Stimulated activated CD8-positive, alpha-beta memory T cell treated with anti-CD3 and anti-CD28 coated beads, Interleukin-2, amount 100 ng/mL, for 48 hours (primary cell): ENCODE measurements around the gene SLC12A7.
"Not testable (repeated sequence)": the region's sequence is repeated elsewhere in the genome, so short reads cannot be mapped to it uniquely, and the experiment has no call there.

Experiments
- DNase-seq, 2 donors: peaks; one replicate each; pipeline ENCODE4 v3.0.0-alpha.2; 2020; ENCODE audit warnings: low read depth in 2 of 2

Gene SLC12A7

GRCh38 chr5:1095990-1096363 lies 15.9 kb downstream of the SLC12A7 start:
- no peak for DNase-seq

GRCh38 chr5:1095302-1095989 lies 16.4 kb downstream of the SLC12A7 start:
- no peak for DNase-seq

DNA sequence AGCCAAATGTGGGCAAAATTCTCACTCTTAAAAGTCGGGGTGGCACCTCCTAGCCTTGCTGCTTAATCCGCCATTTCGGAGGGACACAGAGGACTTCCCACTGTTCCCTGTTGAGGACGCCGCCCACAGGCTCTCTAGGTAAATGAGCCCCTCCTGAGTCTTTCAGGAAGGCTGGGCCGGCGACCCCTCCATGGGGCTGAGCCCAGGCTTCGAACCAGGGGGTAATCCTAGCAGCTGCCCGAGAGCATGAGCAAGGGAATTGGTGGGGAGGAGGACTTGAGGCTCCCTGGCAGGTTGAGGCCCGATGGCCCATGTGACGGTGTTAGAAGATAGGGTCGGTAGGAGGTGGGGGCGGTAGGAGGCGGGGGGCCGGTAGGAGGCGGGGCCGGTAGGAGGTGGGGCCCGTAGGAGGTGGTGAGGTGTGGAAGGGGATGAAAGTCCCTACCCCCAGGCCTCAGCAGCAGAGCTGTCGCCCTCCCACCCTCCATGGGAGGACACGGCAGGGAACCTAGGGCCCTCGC lies 17.1 kb downstream of the SLC12A7 start:
- no peak for DNase-seq

DNA sequence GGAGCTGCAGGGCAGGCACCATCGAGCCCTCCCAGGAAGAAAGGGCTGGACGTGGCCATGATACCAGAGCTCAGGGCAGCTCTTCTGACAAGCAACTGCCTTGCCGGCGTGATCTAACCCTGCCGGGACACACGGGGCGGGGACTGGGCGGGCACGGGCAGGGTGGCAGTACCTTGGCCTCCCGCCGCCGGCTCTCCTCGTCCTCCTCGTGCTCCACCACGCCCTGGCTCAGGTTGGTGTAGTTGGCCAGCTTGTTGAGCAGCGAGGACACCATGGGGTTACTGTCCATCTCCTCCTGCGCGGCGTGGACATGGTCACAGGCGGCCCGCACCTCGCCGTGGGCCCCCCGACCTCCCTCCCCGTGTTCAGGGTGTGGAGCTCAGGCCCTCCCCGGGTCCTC lies 18.5 kb downstream of the SLC12A7 start:
- no peak for DNase-seq

GRCh38 chr5:1092122-1092521 lies 19.7 kb downstream of the SLC12A7 start:
- no peak for DNase-seq

- no peak for DNase-seq
Observed at GRCh38 chr5:1091632-1092031, 20.2 kb downstream of the SLC12A7 start.

DNA sequence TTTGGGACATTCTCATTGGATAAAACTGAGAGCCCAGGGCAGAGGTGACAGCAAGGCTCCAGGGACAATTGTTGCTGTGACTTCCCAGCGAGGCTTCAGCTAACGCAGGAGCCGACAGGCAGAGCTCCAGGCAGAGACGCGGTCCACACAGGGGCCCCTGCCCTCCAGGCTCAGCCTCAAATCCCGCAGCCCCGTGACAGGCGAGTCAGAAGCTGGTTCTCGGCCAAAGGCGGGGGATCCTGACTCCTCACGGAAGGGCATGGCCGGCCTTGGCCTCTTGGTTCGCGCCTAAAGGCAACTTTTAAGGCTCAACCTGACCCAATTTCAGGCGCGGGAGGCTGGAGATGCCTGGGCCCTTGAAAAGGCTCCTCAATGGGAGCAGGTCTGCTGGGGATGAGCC lies 21.3 kb downstream of the SLC12A7 start:
- DNase-seq: no peak

GRCh38 chr5:1089621-1090040 lies 22.2 kb downstream of the SLC12A7 start:
- no peak for DNase-seq

DNA sequence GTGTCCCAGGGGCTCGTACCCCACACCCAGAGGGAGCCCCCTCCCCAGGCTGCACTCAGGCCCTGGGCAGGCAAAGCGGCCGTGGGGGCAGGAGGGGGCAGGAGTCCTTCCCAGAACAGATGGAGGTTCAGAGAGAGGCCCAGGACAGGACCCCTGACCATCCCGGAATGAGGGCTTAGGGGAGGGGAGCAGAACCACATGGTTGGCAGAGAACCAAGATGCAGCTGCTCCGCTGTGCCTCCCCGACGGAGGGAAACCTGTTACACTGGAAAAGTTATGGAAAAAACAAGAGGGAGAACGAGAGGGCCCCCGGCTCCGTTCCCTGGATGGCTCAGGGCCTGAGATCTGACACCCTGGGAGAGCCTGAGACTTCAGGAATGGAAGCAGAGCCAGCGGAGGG lies 22.7 kb downstream of the SLC12A7 start:
- no peak for DNase-seq

GRCh38 chr5:1088726-1089125 lies 23.1 kb downstream of the SLC12A7 start:
- no peak for DNase-seq

- DNase-seq: no peak
Observed at GRCh38 chr5:1088031-1088430, 23.8 kb downstream of the SLC12A7 start.

- DNase-seq: no peak
Observed at GRCh38 chr5:1087428-1087827, 24.4 kb downstream of the SLC12A7 start.

GRCh38 chr5:1086871-1087270 lies 25.0 kb downstream of the SLC12A7 start:
- DNase-seq: no peak

- no peak for DNase-seq
Observed at GRCh38 chr5:1086137-1086536, 25.7 kb downstream of the SLC12A7 start.

- DNase-seq: no peak
Observed at GRCh38 chr5:1085391-1085790, 26.5 kb downstream of the SLC12A7 start.

DNA sequence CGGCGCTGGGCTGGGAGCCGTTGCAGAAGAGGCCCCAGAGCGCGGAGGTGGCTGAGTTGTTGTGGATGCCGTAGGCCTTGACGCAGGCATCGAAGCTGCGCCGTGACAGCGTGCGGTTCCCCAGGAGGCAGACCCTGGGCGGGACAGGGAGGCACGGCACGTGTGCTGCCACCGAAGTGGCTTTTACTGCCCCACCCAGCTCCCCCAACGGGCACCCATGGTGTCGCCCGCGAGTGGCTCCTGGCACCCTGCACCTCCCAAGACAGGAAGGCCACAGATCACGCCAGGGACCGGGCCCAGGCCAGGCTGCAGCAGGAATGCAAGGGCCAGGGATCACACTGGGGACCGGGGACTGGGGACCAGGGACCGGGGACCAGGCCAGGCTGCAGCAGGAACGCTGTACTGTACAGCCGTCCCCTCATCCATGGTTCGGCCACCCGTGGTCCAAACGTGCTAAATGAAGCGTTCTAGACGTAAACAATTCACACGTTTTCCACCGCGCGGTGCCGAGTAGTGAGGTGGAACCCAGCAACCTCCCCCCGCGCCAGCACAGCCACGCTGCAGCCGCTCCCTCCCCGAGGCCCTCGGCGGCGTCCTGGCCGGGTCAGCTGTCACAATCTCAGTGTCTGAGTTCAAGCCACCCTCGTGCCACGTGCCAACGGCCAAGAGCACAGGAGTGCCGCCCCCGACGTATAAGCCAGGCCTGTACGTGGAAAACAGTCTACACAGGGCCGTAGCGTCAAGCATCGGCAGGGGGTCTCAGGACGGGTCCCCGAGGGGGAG lies 27.8 kb downstream of the SLC12A7 start:
- DNase-seq: no peak

- not testable (repeated sequence) for DNase-seq
Observed at GRCh38 chr5:1083026-1083425, 28.8 kb downstream of the SLC12A7 start.

DNA sequence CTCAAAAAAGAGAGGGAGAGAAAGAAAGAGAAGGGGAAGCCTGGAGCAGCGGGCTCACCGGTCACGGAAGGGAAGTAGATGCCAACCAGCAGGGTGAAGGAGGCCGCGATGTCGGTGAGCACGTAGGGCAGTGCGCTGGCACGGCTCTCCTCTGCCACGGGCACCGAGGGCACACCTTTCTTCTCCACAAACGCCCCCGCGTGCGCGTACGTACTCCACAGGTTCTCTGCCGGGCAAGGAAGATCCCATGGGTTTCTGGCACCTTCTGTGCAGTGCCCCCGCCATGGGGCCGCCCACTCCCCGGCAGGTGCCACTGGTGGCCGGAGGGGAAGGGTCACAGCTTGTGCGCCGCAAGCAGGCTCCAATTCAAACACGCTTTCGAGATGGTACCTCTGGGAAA lies 30.3 kb downstream of the SLC12A7 start:
- DNase-seq: no peak

- DNase-seq: no peak
Observed at GRCh38 chr5:1080432-1080831, 31.4 kb downstream of the SLC12A7 start.

GRCh38 chr5:1079961-1080360 lies 31.9 kb downstream of the SLC12A7 start:
- no peak for DNase-seq

- no peak for DNase-seq
Observed at GRCh38 chr5:1079486-1079885, 32.4 kb downstream of the SLC12A7 start.

DNA sequence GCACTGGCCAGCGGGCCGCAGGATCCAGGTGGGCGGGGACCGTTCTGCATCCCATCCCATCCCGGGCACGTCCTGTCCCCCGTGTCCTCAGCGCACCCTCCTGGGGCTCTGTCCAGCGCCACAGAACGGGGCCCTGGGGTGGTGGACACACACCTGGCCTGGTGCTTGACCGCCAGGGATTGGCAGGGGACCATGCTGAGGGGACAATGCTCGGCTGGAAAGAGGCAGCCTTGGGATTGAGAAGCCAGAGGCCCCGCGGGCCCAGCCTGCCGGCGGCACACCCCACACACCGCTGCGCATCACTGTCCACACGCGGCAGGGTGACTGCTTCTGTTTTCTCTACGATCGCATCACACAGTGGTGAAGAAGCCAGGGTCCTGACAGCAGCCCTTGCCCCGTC lies 33.0 kb downstream of the SLC12A7 start:
- no peak for DNase-seq

- no peak for DNase-seq
Observed at GRCh38 chr5:1078206-1078605, 33.7 kb downstream of the SLC12A7 start.
